A549 (cell line): ENCODE measurements around the gene SLC35F3. TPM values are rescaled to one million over a fixed set of nuclear protein-coding genes. Genes with fewer than 3 reads are reported as not detected.

Experiments used
- ATAC-seq, 2 experiments: fragments of 200-7000 bp in 1 of 2; fragments of >200 bp in 1 of 2; cut with Nextera tagmentation in 1 of 2; cut with Tn5 transposase in 1 of 2; 3 replicates each; pipeline versions ENCODE4 v1.8.0 to v1.9.1; 2018 to 2020; ENCODE audit warnings: mild to moderate bottlenecking in 1 of 2, moderate library complexity in 1 of 2
- CTCF ChIA-PET: fragments of 300-600 bp; sonication (Branson Sonifier 250); formaldehyde crosslinking; extraction: SDS; loops from one replicate; lab custom pipeline; 2021; ENCODE audit warnings: antibody characterized with exemption, inconsistent platforms; lab: Yijun Ruan, JAX
- POLR2A ChIA-PET: fragments of 350-600 bp; formaldehyde crosslinking; extraction: SDS; loops from one replicate; lab custom pipeline; 2021; ENCODE audit warnings: antibody characterized with exemption, inconsistent platforms; lab: Yijun Ruan, JAX
- DNase-seq, 2 experiments: peaks; one replicate each; pipeline versions ENCODE4 v3.0.0 to v3.0.0-alpha.2; 2011 to 2016; ENCODE audit warnings: low read depth in 1 of 2, low spot score in 1 of 2
- FAIRE-seq: peaks from 2 replicates; lab custom pipeline; 2011; peaks lifted over from hg19 to GRCh38; lab: Jason Lieb, UNC
- H3K27ac ChIP-seq, 2 experiments: fragments of >200 bp; sonication (Bioruptor Twin); formaldehyde crosslinking; 3 replicates each; pipeline ENCODE4 v1.5.1; 2016 to 2017
- H3K4me1 ChIP-seq: fragments of >200 bp; sonication (Bioruptor Twin); formaldehyde crosslinking; 3 replicates; pipeline ENCODE4 v1.6.1; 2016
- H3K4me2 ChIP-seq: fragments of >200 bp; sonication (Bioruptor Twin); formaldehyde crosslinking; 3 replicates; pipeline ENCODE4 v1.6.1; 2016
- H3K4me3 ChIP-seq: fragments of >200 bp; sonication (Bioruptor Twin); formaldehyde crosslinking; 3 replicates; pipeline ENCODE4 v1.5.1; 2016
- H3K9me3 ChIP-seq: fragments of >200 bp; sonication (Bioruptor Twin); formaldehyde crosslinking; 3 replicates; pipeline ENCODE4 v1.6.1; 2016
- BHLHE40 ChIP-seq: IDR thresholded peaks from 2 replicates; pipeline ENCODE4 v1.6.1; 2012; ENCODE audit warnings: low read depth, low read length, inconsistent platforms
- CBX8 ChIP-seq: fragments of 200-600 bp; sonication (generic); IDR thresholded peaks from 2 replicates; pipeline ENCODE4 v1.6.1; 2016
- CHD2 ChIP-seq: fragments of 150-350 bp; IDR thresholded peaks from 2 replicates; pipeline ENCODE4 v1.6.1; 2014; ENCODE audit warnings: low read length; ENCODE audit not compliant: partially characterized antibody
- EHMT2 ChIP-seq: fragments of 200-600 bp; sonication (generic); IDR thresholded peaks from 2 replicates; pipeline ENCODE4 v1.6.1; 2016; ENCODE audit warnings: antibody characterized with exemption, low read depth, mild to moderate bottlenecking, moderate library complexity
- EP300 ChIP-seq, 2 experiments: fragments of >200 bp; sonication (Bioruptor Twin); formaldehyde crosslinking; IDR thresholded peaks; 2 replicates in 1 of 2; 3 replicates in 1 of 2; pipeline ENCODE4 v1.6.1; 2016 to 2017
- ESRRA ChIP-seq: fragments of 150-350 bp; IDR thresholded peaks from 2 replicates; pipeline ENCODE4 v1.6.1; 2014; ENCODE audit warnings: mild to moderate bottlenecking, low read length, borderline replicate concordance
- FOXS1 ChIP-seq: fragments of 250-450 bp; sonication (Bioruptor Pico); IDR thresholded peaks from 2 replicates; pipeline ENCODE4 v1.5.0; 2020; ENCODE audit warnings: mild to moderate bottlenecking, moderate library complexity
- GATA3 ChIP-seq: IDR thresholded peaks from 2 replicates; pipeline ENCODE4 v1.6.1; 2012; ENCODE audit warnings: borderline replicate concordance
- HOXB5 ChIP-seq: fragments of 250-450 bp; sonication (Bioruptor Pico); IDR thresholded peaks from 2 replicates; pipeline ENCODE4 v1.5.0; 2020; ENCODE audit warnings: mild to moderate bottlenecking, moderate library complexity
- KDM1A ChIP-seq: fragments of 200-600 bp; sonication (generic); IDR thresholded peaks from 2 replicates; pipeline ENCODE4 v1.6.1; 2016; ENCODE audit warnings: low read depth, mild to moderate bottlenecking
- NR3C1 ChIP-seq: fragments of >200 bp; sonication (Bioruptor Twin); formaldehyde crosslinking; IDR thresholded peaks from 3 replicates; pipeline ENCODE4 v1.6.1; 2017
- POLR2A ChIP-seq: IDR thresholded peaks from 2 replicates; pipeline ENCODE4 v1.6.1; 2012; ENCODE audit warnings: mild to moderate bottlenecking, low read length
- RAD21 ChIP-seq, 2 experiments: fragments of >200 bp in 1 of 2; sonication (Bioruptor Twin) in 1 of 2; formaldehyde crosslinking in 1 of 2; IDR thresholded peaks in 1 of 2; conservative IDR thresholded peaks in 1 of 2; 2 replicates in 1 of 2; 3 replicates in 1 of 2; pipeline ENCODE4 v1.6.1; 2012 to 2018; ENCODE audit warnings: inconsistent platforms in 1 of 2
- RCOR1 ChIP-seq: fragments of 150-350 bp; IDR thresholded peaks from 2 replicates; pipeline ENCODE4 v1.6.1; 2014; ENCODE audit warnings: antibody characterized with exemption, low read length, low read depth
- RNF2 ChIP-seq: fragments of 200-600 bp; sonication (generic); IDR thresholded peaks from 2 replicates; pipeline ENCODE4 v1.6.1; 2016; ENCODE audit warnings: low read depth, mild to moderate bottlenecking, antibody characterized with exemption, moderate library complexity, borderline replicate concordance
- SREBF2 ChIP-seq: fragments of 450-650 bp; IDR thresholded peaks from 2 replicates; pipeline ENCODE4 v1.6.1; 2014; ENCODE audit warnings: mild to moderate bottlenecking, moderate library complexity
- TFCP2L1 ChIP-seq: fragments of 250-450 bp; sonication (Bioruptor Pico); IDR thresholded peaks from 2 replicates; pipeline ENCODE4 v1.5.0; 2021; ENCODE audit warnings: mild to moderate bottlenecking
- TP53 ChIP-seq: fragments of 250-450 bp; sonication (Bioruptor Pico); IDR thresholded peaks from 2 replicates; pipeline ENCODE4 v1.5.0; 2021; ENCODE audit warnings: mild to moderate bottlenecking, moderate library complexity
- ZC3H11A ChIP-seq: fragments of 450-650 bp; IDR thresholded peaks from 2 replicates; pipeline ENCODE4 v1.6.1; 2014; ENCODE audit warnings: antibody characterized with exemption, mild to moderate bottlenecking
- WGBS: methylation state at CpG from one replicate; pipeline ENCODE4 v1.1.6; 2017; ENCODE audit errors: missing lambda C conversion rate; 5-methylcytosine and 5-hydroxymethylcytosine counted together
- polyA plus RNA-seq, 4 experiments: library from polyadenylated mRNA; depleted of rRNA in 3 of 4; stranded (reverse); fragments of >200 nt; fragmentation: RNase III in 1 of 4; extraction: RNeasy Plus Mini Kit Qiagen cat#74134 plus additional on column Dnase treatment in 1 of 4; gene quantifications; 2 replicates in 3 of 4; 3 replicates in 1 of 4; pipeline ENCODE4 v1.2.3, GENCODE V29; 2011 to 2017
- TF ChIP-seq, protein P1 (sequence below): fragments of >200 bp; sonication (Bioruptor Twin); formaldehyde crosslinking; IDR thresholded peaks from 3 replicates; pipeline ENCODE4 v1.6.1; 2016
- TF ChIP-seq, protein P2 (sequence below): IDR thresholded peaks from 2 replicates; pipeline ENCODE4 v1.6.1; 2012
- TF ChIP-seq, protein P3 (sequence below): fragments of 250-450 bp; sonication (Bioruptor Pico); IDR thresholded peaks from 2 replicates; pipeline ENCODE4 v1.5.0; 2021; ENCODE audit warnings: mild to moderate bottlenecking, moderate library complexity, borderline replicate concordance
- TF ChIP-seq, protein P4 (sequence below): fragments of >200 bp; sonication (Bioruptor Twin); formaldehyde crosslinking; IDR thresholded peaks from 2 replicates; pipeline ENCODE4 v1.6.1; 2016

Gene SLC35F3
- polyA plus RNA-seq, 2 of the 4 experiments (the other 2 are of a cell fraction): 5.5 to 7.8 TPM

- H3K4me3 ChIP-seq: no peak overlapping the region
- POLR2A ChIA-PET: no interaction called here
- H3K4me1 ChIP-seq: no peaks in the 10 kb centered on the region
- FAIRE-seq (no peak), ATAC-seq (no peak), DNase-seq (no peak)
- CTCF ChIA-PET: interaction anchor here (0.9 to 2.0 kb wide), 5 partner anchors 8 to 83 kb away, joined by 3 to 8 read pairs (median 4); no protein-coding TSS in a partner anchor
- no peak overlapping the region for H3K4me2 ChIP-seq
- TF ChIP-seq, protein P1, sequence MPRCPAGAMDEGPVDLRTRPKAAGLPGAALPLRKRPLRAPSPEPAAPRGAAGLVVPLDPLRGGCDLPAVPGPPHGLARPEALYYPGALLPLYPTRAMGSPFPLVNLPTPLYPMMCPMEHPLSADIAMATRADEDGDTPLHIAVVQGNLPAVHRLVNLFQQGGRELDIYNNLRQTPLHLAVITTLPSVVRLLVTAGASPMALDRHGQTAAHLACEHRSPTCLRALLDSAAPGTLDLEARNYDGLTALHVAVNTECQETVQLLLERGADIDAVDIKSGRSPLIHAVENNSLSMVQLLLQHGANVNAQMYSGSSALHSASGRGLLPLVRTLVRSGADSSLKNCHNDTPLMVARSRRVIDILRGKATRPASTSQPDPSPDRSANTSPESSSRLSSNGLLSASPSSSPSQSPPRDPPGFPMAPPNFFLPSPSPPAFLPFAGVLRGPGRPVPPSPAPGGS: no peak
- TF ChIP-seq POLR2A: no peak
- no peak for TF ChIP-seq KDM1A
- TF ChIP-seq, protein P2, sequence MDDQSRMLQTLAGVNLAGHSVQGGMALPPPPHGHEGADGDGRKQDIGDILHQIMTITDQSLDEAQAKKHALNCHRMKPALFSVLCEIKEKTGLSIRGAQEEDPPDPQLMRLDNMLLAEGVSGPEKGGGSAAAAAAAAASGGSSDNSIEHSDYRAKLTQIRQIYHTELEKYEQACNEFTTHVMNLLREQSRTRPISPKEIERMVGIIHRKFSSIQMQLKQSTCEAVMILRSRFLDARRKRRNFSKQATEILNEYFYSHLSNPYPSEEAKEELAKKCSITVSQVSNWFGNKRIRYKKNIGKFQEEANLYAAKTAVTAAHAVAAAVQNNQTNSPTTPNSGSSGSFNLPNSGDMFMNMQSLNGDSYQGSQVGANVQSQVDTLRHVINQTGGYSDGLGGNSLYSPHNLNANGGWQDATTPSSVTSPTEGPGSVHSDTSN: no peak
- no peak for TF ChIP-seq EHMT2
- TF ChIP-seq, protein P3, sequence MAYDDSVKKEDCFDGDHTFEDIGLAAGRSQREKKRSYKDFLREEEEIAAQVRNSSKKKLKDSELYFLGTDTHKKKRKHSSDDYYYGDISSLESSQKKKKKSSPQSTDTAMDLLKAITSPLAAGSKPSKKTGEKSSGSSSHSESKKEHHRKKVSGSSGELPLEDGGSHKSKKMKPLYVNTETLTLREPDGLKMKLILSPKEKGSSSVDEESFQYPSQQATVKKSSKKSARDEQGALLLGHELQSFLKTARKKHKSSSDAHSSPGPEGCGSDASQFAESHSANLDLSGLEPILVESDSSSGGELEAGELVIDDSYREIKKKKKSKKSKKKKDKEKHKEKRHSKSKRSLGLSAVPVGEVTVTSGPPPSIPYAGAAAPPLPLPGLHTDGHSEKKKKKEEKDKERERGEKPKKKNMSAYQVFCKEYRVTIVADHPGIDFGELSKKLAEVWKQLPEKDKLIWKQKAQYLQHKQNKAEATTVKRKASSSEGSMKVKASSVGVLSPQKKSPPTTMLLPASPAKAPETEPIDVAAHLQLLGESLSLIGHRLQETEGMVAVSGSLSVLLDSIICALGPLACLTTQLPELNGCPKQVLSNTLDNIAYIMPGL (CRISPR knock-in tag): no peak
- no peak for TF ChIP-seq RNF2
- no peak for TF ChIP-seq CBX8
- TF ChIP-seq, protein P4, sequence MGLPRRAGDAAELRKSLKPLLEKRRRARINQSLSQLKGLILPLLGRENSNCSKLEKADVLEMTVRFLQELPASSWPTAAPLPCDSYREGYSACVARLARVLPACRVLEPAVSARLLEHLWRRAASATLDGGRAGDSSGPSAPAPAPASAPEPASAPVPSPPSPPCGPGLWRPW: no peak
- no peak for TF ChIP-seq GATA3
- TF ChIP-seq BHLHE40: no peak
- TF ChIP-seq ZC3H11A: no peak
- TF ChIP-seq HOXB5 (CRISPR knock-in tag): no peak
- TF ChIP-seq RAD21 (conservative IDR thresholded peaks at IDR 0.05 in 1 of 2, IDR thresholded peaks at IDR 0.05 in 1 of 2): no peak
- TF ChIP-seq CHD2: no peak
- 84% methylated on average over 10 of the region's 10 CpGs for WGBS
- H3K9me3 ChIP-seq: no peaks in the 10 kb centered on the region
- H3K27ac ChIP-seq: no peak overlapping the region
These were observed 322.3 kb downstream of the SLC35F3 start for GRCh38 chr1:234226819-234227165.

DNA sequence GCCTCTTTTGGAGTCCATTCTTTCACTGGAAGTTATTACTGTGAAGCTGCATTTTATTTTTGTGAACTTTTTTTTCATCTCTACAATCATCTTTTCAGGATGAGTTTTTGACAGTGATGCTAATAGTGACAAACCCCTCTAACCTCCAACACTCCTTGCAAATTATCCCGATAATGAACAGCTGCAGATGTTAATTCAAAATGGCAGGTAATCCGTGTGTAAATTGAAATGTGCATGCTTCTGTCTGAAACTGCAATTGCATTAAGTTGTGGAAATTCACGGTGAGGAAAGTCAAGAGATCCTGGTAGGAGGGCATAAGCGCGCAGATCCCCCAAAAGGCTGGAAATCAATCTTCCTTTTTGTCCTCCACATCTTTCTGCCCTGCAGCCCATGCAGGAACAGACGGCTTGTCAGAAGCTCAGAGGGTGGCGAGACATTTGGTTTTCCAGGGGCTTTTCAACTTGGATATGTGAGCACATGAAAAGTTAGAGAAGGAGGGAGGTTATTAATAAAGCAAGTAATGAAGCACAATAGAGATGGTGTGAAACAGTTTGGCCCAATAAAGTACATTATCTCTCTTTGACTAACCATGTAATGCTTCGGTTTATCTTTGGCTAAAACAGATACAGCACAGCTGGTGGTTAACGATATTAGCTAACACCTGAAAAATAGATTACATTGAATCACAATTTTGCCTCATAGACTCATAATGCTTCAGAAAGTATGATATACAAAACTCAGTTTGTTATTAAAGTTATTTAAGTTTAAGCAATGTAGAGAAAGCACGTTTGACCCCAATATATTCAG lies 325.3 kb downstream of the SLC35F3 start:
- POLR2A ChIA-PET: no interaction called here
- Histone ChIP-seq H3K9me3 (no peaks in the 10 kb centered on the region), H3K4me2 (no peak overlapping the region), H3K4me3 (no peak overlapping the region), H3K4me1 (no peaks in the 10 kb centered on the region), H3K27ac (no peak overlapping the region)
- no peak for DNase-seq
- CTCF ChIA-PET: interaction anchor here (0.9 to 1.4 kb wide), 3 partner anchors 23 to 97 kb away, joined by 4 to 5 read pairs (median 4); no protein-coding TSS in a partner anchor
- WGBS: 87% methylated on average over 10 of the region's 10 CpGs
- ATAC-seq: no peak
- TF ChIP-seq RCOR1 (no peak), ESRRA (no peak), EP300 (IDR thresholded peaks at IDR 0.05) (no peak), TFCP2L1 (CRISPR knock-in tag) (no peak), TP53 (CRISPR knock-in tag) (no peak), ZC3H11A (no peak), FOXS1 (no peak), SREBF2 (no peak), NR3C1 (no peak)
- TF ChIP-seq, protein P3 (CRISPR knock-in tag): no peak
- TF ChIP-seq, protein P1: no peak
- FAIRE-seq: no peak
